K562 (cell line): ENCODE data around the gene MRPL28. TPM values are rescaled to one million over a fixed set of nuclear protein-coding genes. Genes with fewer than 3 reads are reported as not detected.

ENCODE experiments used
- ATAC-seq: fragments of 200-7000 bp; cut with Tn5 transposase; 3 replicates; pipeline ENCODE4 v1.9.1; 2020; ENCODE audit warnings: moderate library complexity
- BruUV-seq: library from RNA; stranded (reverse); fragments of 400-500 nt; replicated peaks from 2 replicates; lab custom pipeline; 2021; lab: Mats Ljungman, UMichigan
- CTCF ChIA-PET: fragments of 300-600 bp; formaldehyde crosslinking; extraction: SDS; loops from one replicate; lab custom pipeline; 2021; ENCODE audit warnings: low intra/inter-chr PET ratio; lab: Yijun Ruan, JAX
- POLR2A ChIA-PET: fragments of 300-600, 350-650 bp; sonication (Branson Sonifier 250); formaldehyde crosslinking; extraction: SDS; loops from one replicate; lab custom pipeline; 2021; ENCODE audit warnings: antibody characterized with exemption, inconsistent platforms; lab: Yijun Ruan, JAX
- DNase-seq, 4 experiments: peaks; one replicate each; pipeline versions ENCODE4 v3.0.0 to v3.0.0-alpha.2; 2011 to 2018; ENCODE audit warnings: low spot score in 3 of 4, mixed read lengths in 3 of 4; ENCODE audit errors: extremely low read depth in 1 of 4
- FAIRE-seq: peaks from 2 replicates; lab custom pipeline; 2011; peaks lifted over from hg19 to GRCh38; lab: Jason Lieb, UNC
- H2AFZ ChIP-seq: 2 replicates; pipeline ENCODE4 v1.6.0; 2011; ENCODE audit warnings: low read depth, low read length, control low read depth, inconsistent platforms
- H3K27ac ChIP-seq: fragments of 200-600 bp; 3 replicates; pipeline ENCODE4 v1.8.0; 2011; ENCODE audit warnings: low read depth, mild to moderate bottlenecking, control low read depth, inconsistent platforms, low read length, moderate library complexity, mixed read lengths; ENCODE audit errors: extremely low read depth
- H3K27me3 ChIP-seq, 2 experiments: fragments of 300-600 bp in 1 of 2; 2 replicates in 1 of 2; 3 replicates in 1 of 2; pipeline versions ENCODE4 v1.6.0 to v1.8.0; 2011; ENCODE audit warnings: inconsistent platforms in 2 of 2, low read length in 2 of 2, mild to moderate bottlenecking in 1 of 2, mixed read lengths in 1 of 2, moderate library complexity in 1 of 2; ENCODE audit not compliant: control insufficient read depth in 2 of 2, insufficient read depth in 2 of 2
- H3K36me3 ChIP-seq: fragments of 300-600 bp; 3 replicates; pipeline ENCODE4 v1.8.0; 2011; ENCODE audit warnings: mild to moderate bottlenecking, low read length, inconsistent platforms; ENCODE audit not compliant: control insufficient read depth, insufficient read depth
- H3K4me1 ChIP-seq, 2 experiments: fragments of 200-600 bp in 1 of 2; replicated peaks in 1 of 2; 2 replicates in 1 of 2; 3 replicates in 1 of 2; pipeline versions ENCODE4 v1.5.1 to v1.8.0; 2011; ENCODE audit warnings: inconsistent platforms in 2 of 2, low read length in 2 of 2, mild to moderate bottlenecking in 1 of 2, mixed read lengths in 1 of 2, moderate library complexity in 1 of 2; ENCODE audit not compliant: control insufficient read depth in 2 of 2, insufficient read depth in 2 of 2
- H3K4me2 ChIP-seq: 2 replicates; pipeline ENCODE4 v1.6.1; 2011; ENCODE audit warnings: low read length, control low read depth, inconsistent platforms, mixed read lengths; ENCODE audit not compliant: insufficient read depth
- H3K4me3 ChIP-seq: fragments of 200-600 bp; sonication (generic), shearing (Covaris generic); 2 replicates; pipeline ENCODE4 v1.5.1; 2016; ENCODE audit warnings: control low read depth, inconsistent platforms
- H3K79me2 ChIP-seq: fragments of 200-600 bp; 3 replicates; pipeline ENCODE4 v1.8.0; 2011; ENCODE audit warnings: low read length, inconsistent platforms; ENCODE audit not compliant: control insufficient read depth, insufficient read depth
- H3K9ac ChIP-seq, 2 experiments: 2 replicates each; pipeline versions ENCODE4 v1.6.0 to v1.6.1; 2011; ENCODE audit warnings: low read depth in 2 of 2, low read length in 2 of 2, control low read depth in 1 of 2, inconsistent platforms in 1 of 2, mild to moderate bottlenecking in 1 of 2, mixed read lengths in 1 of 2; ENCODE audit not compliant: insufficient read depth in 1 of 2
- H3K9me1 ChIP-seq: one replicate; pipeline ENCODE4 v1.6.0; 2011; ENCODE audit warnings: inconsistent platforms, mild to moderate bottlenecking, low read length, moderate library complexity; ENCODE audit not compliant: control insufficient read depth, insufficient read depth
- H3K9me3 ChIP-seq: replicated peaks from 2 replicates; pipeline ENCODE4 v1.5.1; 2011; ENCODE audit warnings: low read depth, low read length, inconsistent platforms; ENCODE audit not compliant: control insufficient read depth, insufficient read depth
- H4K20me1 ChIP-seq: replicated peaks from 2 replicates; pipeline ENCODE4 v1.6.1; 2011; ENCODE audit warnings: low read length, inconsistent platforms, mixed read lengths; ENCODE audit not compliant: control insufficient read depth, insufficient read depth
- BRF1 ChIP-seq: IDR thresholded peaks from 3 replicates; pipeline ENCODE4 v1.6.1; 2011; ENCODE audit warnings: borderline replicate concordance, mild to moderate bottlenecking; ENCODE audit not compliant: insufficient read length; ENCODE audit errors: extremely low read depth
- ETV1 ChIP-seq: fragments of 450-650 bp; conservative IDR thresholded peaks from 2 replicates; pipeline ENCODE4 v1.6.1; 2016; ENCODE audit warnings: missing genetic modification characterization, control low read depth, low read depth, missing compliant biosample characterization
- HDGF ChIP-seq: fragments of 450-650 bp; IDR thresholded peaks from 2 replicates; pipeline ENCODE4 v1.6.1; 2016
- HOXB6 ChIP-seq: fragments of 250-450 bp; sonication (Bioruptor Pico); IDR thresholded peaks from 2 replicates; pipeline ENCODE4 v1.5.1; 2022; ENCODE audit warnings: mild to moderate bottlenecking, borderline replicate concordance
- NRF1 ChIP-seq, 2 experiments: fragments of 450-650 bp; IDR thresholded peaks in 1 of 2; conservative IDR thresholded peaks in 1 of 2; 2 replicates each; pipeline ENCODE4 v1.6.1; 2014; ENCODE audit warnings: mild to moderate bottlenecking in 2 of 2
- RBFOX2 ChIP-seq: fragments of 200-400 bp; formaldehyde crosslinking; IDR thresholded peaks from 2 replicates; pipeline ENCODE4 v1.6.1; 2017; ENCODE audit warnings: low read depth, mild to moderate bottlenecking, low read length, moderate library complexity
- ZNF263 ChIP-seq: sonication (generic); formaldehyde crosslinking; IDR thresholded peaks from 2 replicates; pipeline ENCODE4 v1.8.0; 2022; ENCODE audit warnings: mild to moderate bottlenecking, missing genetic modification reagents, borderline replicate concordance
- ZNF75A ChIP-seq: fragments of 450-650 bp; formaldehyde crosslinking; IDR thresholded peaks from 2 replicates; pipeline ENCODE4 v1.4.0; 2020; ENCODE audit warnings: mild to moderate bottlenecking
- WGBS: fragments of 100-300 bp; shearing (Covaris generic); methylation state at CpG from one replicate; pipeline ENCODE4 v1.1.6; 2016; ENCODE audit warnings: low coverage, mixed read lengths; ENCODE audit not compliant: insufficient coverage; ENCODE audit errors: missing lambda C conversion rate; 5-methylcytosine and 5-hydroxymethylcytosine counted together
- in situ Hi-C: fragments of 300-500 bp; cut with MboI; formaldehyde crosslinking; loops from 4 replicates; pipeline ENCODE4 v1.15.0; 2018; ENCODE audit warnings: inconsistent platforms, mixed read lengths
- intact Hi-C: fragments of 100-400 bp; cut with micrococcal nuclease; formaldehyde crosslinking; loops from 2 replicates; pipeline ENCODE4 v1.14.2; 2022
- polyA plus RNA-seq, 8 experiments: library from polyadenylated mRNA; depleted of rRNA in 4 of 8; stranded (reverse) in 5 of 8; unstranded in 3 of 8; fragments of >200 nt; fragmentation: Nextera tagmentation in 2 of 8; fragmentation: Illumina TruSeq in 1 of 8; extraction: Ambion mirVana in 2 of 8; extraction: Trizol in 1 of 8; gene quantifications; 2 replicates each; pipeline versions ENCODE4 v1.2.1 to v1.2.3, GENCODE V29; 2011 to 2014; ENCODE audit warnings: inconsistent platforms in 1 of 8, missing spikeins in 1 of 8
- total RNA-seq, 7 experiments: library from RNA; depleted of rRNA in 6 of 7; stranded (reverse); fragments of >200 nt in 6 of 7; fragmentation: Illumina TruSeq in 2 of 7; extraction: Trizol in 2 of 7; gene quantifications; 2 replicates each; pipeline versions ENCODE4 v1.2.1 to v1.2.3, GENCODE V29; 2011 to 2021; ENCODE audit warnings: low replicate concordance in 1 of 7
- TF ChIP-seq, protein P1 (sequence below): sonication (generic); formaldehyde crosslinking; IDR thresholded peaks from 2 replicates; pipeline ENCODE4 v1.8.1; 2023; ENCODE audit warnings: mild to moderate bottlenecking, missing genetic modification reagents

The MRPL28 gene
- total and polyA plus RNA-seq, 9 of the 15 experiments (the other 6 are each of a cell fraction or from before 2014, with no cell fraction given): 2.5 to 323 (median 175) TPM

DNA sequence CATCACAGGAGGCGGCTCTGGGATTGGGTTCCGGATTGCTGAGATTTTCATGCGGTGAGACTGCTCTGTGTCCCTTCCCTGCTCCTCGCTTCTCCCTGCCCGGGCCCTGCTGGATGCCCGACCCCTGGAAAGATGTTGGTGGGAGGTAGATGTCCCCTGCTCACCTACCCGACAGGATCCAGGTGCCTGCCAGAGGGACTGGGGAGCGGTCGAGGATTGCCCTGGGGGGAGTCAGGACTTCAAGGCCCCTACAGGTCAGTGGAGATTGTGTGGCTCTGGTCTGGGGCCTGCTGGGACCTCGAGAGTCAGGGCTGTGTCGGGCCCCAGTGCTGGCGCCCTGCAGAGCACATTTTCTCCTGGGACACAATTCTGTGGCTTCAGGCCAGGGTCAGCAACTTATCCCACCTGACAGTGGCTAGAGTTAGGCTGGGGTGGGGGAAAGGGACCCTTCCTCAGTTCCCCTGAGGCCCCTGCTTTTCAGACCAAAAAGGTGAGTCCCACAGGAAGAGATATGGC is 34.7 kb upstream of the MRPL28 start:
- FAIRE-seq: no peak
- 67% methylated on average over 10 of the region's 12 CpGs for whole genome bisulfite sequencing
- POLR2A ChIA-PET: interaction anchor here (0.9 to 1.0 kb wide), 2 partner anchors 12 to 34 kb away, joined by 3 to 5 read pairs; no protein-coding TSS in a partner anchor
- no peak for TF ChIP-seq HDGF
- no peak for TF ChIP-seq ZNF75A (CRISPR knock-in tag)
- no peak for TF ChIP-seq BRF1
- no peak for TF ChIP-seq ETV1 (tag)
- no peak for TF ChIP-seq NRF1 (conservative IDR thresholded peaks at IDR 0.05 in 1 of 2, IDR thresholded peaks at IDR 0.05 in 1 of 2)
- 0 out of 2 replicates have a peak, but pooled peaks have one; percentile 29 for TF ChIP-seq ZNF263 (CRISPR knock-in tag)
- TF ChIP-seq, protein P1, sequence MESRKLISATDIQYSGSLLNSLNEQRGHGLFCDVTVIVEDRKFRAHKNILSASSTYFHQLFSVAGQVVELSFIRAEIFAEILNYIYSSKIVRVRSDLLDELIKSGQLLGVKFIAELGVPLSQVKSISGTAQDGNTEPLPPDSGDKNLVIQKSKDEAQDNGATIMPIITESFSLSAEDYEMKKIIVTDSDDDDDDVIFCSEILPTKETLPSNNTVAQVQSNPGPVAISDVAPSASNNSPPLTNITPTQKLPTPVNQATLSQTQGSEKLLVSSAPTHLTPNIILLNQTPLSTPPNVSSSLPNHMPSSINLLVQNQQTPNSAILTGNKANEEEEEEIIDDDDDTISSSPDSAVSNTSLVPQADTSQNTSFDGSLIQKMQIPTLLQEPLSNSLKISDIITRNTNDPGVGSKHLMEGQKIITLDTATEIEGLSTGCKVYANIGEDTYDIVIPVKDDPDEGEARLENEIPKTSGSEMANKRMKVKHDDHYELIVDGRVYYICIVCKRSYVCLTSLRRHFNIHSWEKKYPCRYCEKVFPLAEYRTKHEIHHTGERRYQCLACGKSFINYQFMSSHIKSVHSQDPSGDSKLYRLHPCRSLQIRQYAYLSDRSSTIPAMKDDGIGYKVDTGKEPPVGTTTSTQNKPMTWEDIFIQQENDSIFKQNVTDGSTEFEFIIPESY (CRISPR knock-in tag): peak; percentile 52; the same call in 1 of the 2 replicates
- no peak for TF ChIP-seq HOXB6
- 0 out of 2 replicates have a peak, but pooled peaks have one; percentile 18 for TF ChIP-seq RBFOX2
- TF ChIP-seq, all 486 proteins: peak for 3
- H4K20me1 ChIP-seq: no peaks in the 10 kb centered on the region
- H3K4me3 ChIP-seq: no peak overlapping the region
- H3K9me3 ChIP-seq: no peaks in the 10 kb centered on the region
- peak overlapping the region; percentile 84 for H2AFZ ChIP-seq
- H3K79me2 ChIP-seq: peaks cover 19% of the 10 kb centered on the region
- ATAC-seq (no peak), DNase-seq (no peak)
- H3K27ac ChIP-seq: peak overlapping the region; percentile 52
- no TSS peak for BruUV-seq
- intact Hi-C loops: no loop called here
- H3K4me1 ChIP-seq: peaks cover 22 to 52% of the 10 kb centered on the region in 2 experiments
- no peaks in the 10 kb centered on the region for H3K27me3 ChIP-seq
- H3K9me1 ChIP-seq: no peaks in the 10 kb centered on the region
- H3K9ac ChIP-seq: peak overlapping the region; percentile 51 to 89
- in situ Hi-C loops: no loop called here
- CTCF ChIA-PET: no interaction called here
- peaks cover 7% of the 10 kb centered on the region; the same call in 1 of the 3 replicates for H3K36me3 ChIP-seq
- H3K4me2 ChIP-seq: peak overlapping the region; percentile 49; the same call in 1 of the 2 replicates
